IMR-90 (cell line): ENCODE measurements around the gene TTC28. TPM values are rescaled to one million over a fixed set of nuclear protein-coding genes. Genes with fewer than 3 reads are reported as not detected.

ENCODE experiments used
- ATAC-seq: fragments of 200-7000 bp; cut with Tn5 transposase; 2 replicates; pipeline ENCODE4 v1.9.1; 2020; ENCODE audit warnings: low read depth, mild to moderate bottlenecking, moderate library complexity
- BruUV-seq: library from RNA; stranded (reverse); fragments of 400-500 nt; replicated peaks from 2 replicates; lab custom pipeline; 2021; lab: Mats Ljungman, UMichigan
- CTCF ChIA-PET: fragments of 300-600 bp; formaldehyde crosslinking; extraction: SDS; loops from one replicate; lab custom pipeline; 2021; ENCODE audit warnings: antibody characterized with exemption; lab: Yijun Ruan, JAX
- POLR2A ChIA-PET: fragments of 300-600 bp; sonication (Branson Sonifier 250); formaldehyde crosslinking; loops from one replicate; lab custom pipeline; 2022; ENCODE audit warnings: antibody characterized with exemption; ENCODE audit not compliant: unreplicated experiment; lab: Charles Lee
- DNase-seq: peaks from one replicate; pipeline ENCODE4 v3.0.0; 2013
- H2AFZ ChIP-seq: replicated peaks from 2 replicates; pipeline ENCODE3; 2013; ENCODE audit warnings: low read length, mild to moderate bottlenecking; ENCODE audit not compliant: poor library complexity
- H2AK5ac ChIP-seq: 2 replicates; pipeline ENCODE4 v1.6.1; 2013; ENCODE audit warnings: low read depth, low read length, inconsistent platforms
- H2AK9ac ChIP-seq: replicated peaks from 2 replicates; pipeline ENCODE3; 2013; ENCODE audit warnings: mild to moderate bottlenecking, low read depth, low read length, moderate library complexity; ENCODE audit not compliant: poor library complexity
- H2BK120ac ChIP-seq: 2 replicates; pipeline ENCODE4 v1.6.1; 2013; ENCODE audit warnings: low read depth, low read length, inconsistent platforms
- H2BK15ac ChIP-seq: 3 replicates; pipeline ENCODE4 v1.6.1; 2013; ENCODE audit warnings: low read depth, low read length, inconsistent platforms
- H2BK20ac ChIP-seq: 2 replicates; pipeline ENCODE4 v1.6.1; 2013; ENCODE audit warnings: low read depth, mild to moderate bottlenecking, inconsistent platforms, low read length, moderate library complexity
- H2BK5ac ChIP-seq: 2 replicates; pipeline ENCODE4 v1.6.1; 2013; ENCODE audit warnings: mild to moderate bottlenecking, low read depth, low read length, inconsistent platforms; ENCODE audit not compliant: poor library complexity, severe bottlenecking
- H3K14ac ChIP-seq: replicated peaks from 2 replicates; pipeline ENCODE4 v1.6.1; 2013; ENCODE audit warnings: low read depth, low read length, inconsistent platforms
- H3K18ac ChIP-seq: 2 replicates; pipeline ENCODE4 v1.6.1; 2013; ENCODE audit warnings: low read depth, low read length, control low read depth
- H3K23ac ChIP-seq: 2 replicates; pipeline ENCODE4 v1.6.1; 2013; ENCODE audit warnings: low read depth, low read length, inconsistent platforms
- H3K27ac ChIP-seq: 2 replicates; pipeline ENCODE4 v1.5.1; 2013; ENCODE audit warnings: mild to moderate bottlenecking, control low read depth, low read length; ENCODE audit not compliant: insufficient read depth
- H3K27me3 ChIP-seq: 2 replicates; pipeline ENCODE4 v1.6.1; 2013; ENCODE audit warnings: low read length; ENCODE audit not compliant: control insufficient read depth, insufficient read depth
- H3K36me3 ChIP-seq: 2 replicates; pipeline ENCODE4 v1.6.1; 2013; ENCODE audit warnings: low read length, mixed read lengths; ENCODE audit not compliant: control insufficient read depth, insufficient read depth
- H3K4ac ChIP-seq: 2 replicates; pipeline ENCODE4 v1.6.1; 2013; ENCODE audit warnings: low read depth, low read length, inconsistent platforms
- H3K4me1 ChIP-seq: 2 replicates; pipeline ENCODE4 v1.6.1; 2013; ENCODE audit warnings: low read length, mixed read lengths; ENCODE audit not compliant: control insufficient read depth, insufficient read depth
- H3K4me2 ChIP-seq: 2 replicates; pipeline ENCODE4 v1.6.1; 2013; ENCODE audit warnings: low read depth, mild to moderate bottlenecking, control low read depth, low read length, moderate library complexity
- H3K4me3 ChIP-seq: 2 replicates; pipeline ENCODE4 v1.5.1; 2013; ENCODE audit warnings: low read depth, mild to moderate bottlenecking, control low read depth, low read length, moderate library complexity; ENCODE audit not compliant: insufficient read depth
- H3K56ac ChIP-seq: 2 replicates; pipeline ENCODE4 v1.6.1; 2013; ENCODE audit warnings: low read length, inconsistent platforms; ENCODE audit not compliant: insufficient read depth; ENCODE audit errors: extremely low read depth
- H3K79me1 ChIP-seq, 2 experiments: 2 replicates each; pipeline ENCODE4 v1.6.1; 2013; ENCODE audit warnings: low read length in 2 of 2, inconsistent platforms in 1 of 2, low read depth in 1 of 2
- H3K9ac ChIP-seq: 2 replicates; pipeline ENCODE4 v1.6.1; 2013; ENCODE audit warnings: low read depth, low read length, control low read depth
- H3K9me1 ChIP-seq: 2 replicates; pipeline ENCODE4 v1.6.1; 2013; ENCODE audit warnings: low read length, inconsistent platforms; ENCODE audit not compliant: insufficient read depth
- H3K9me3 ChIP-seq: 2 replicates; pipeline ENCODE4 v1.6.1; 2013; ENCODE audit warnings: low read length; ENCODE audit not compliant: control insufficient read depth, insufficient read depth
- H4K20me1 ChIP-seq: 2 replicates; pipeline ENCODE4 v1.6.1; 2013; ENCODE audit warnings: low read length, inconsistent platforms; ENCODE audit not compliant: insufficient read depth
- H4K5ac ChIP-seq: 2 replicates; pipeline ENCODE4 v1.6.1; 2013; ENCODE audit warnings: mild to moderate bottlenecking, low read depth, low read length, control low read depth
- H4K8ac ChIP-seq, 2 experiments: 2 replicates each; pipeline ENCODE4 v1.6.1; 2013; ENCODE audit warnings: low read depth in 2 of 2, low read length in 2 of 2, control low read depth in 1 of 2, inconsistent platforms in 1 of 2
- H4K91ac ChIP-seq: 2 replicates; pipeline ENCODE4 v1.6.1; 2013; ENCODE audit warnings: low read depth, low read length, inconsistent platforms; ENCODE audit not compliant: insufficient read depth
- BHLHE40 ChIP-seq: fragments of 150-350 bp; IDR thresholded peaks from 2 replicates; pipeline ENCODE4 v1.6.1; 2016; ENCODE audit warnings: mild to moderate bottlenecking, low read depth, low read length
- ELK1 ChIP-seq: fragments of 150-350 bp; IDR thresholded peaks from 2 replicates; pipeline ENCODE4 v1.6.1; 2016; ENCODE audit warnings: low read depth, mild to moderate bottlenecking, low read length, moderate library complexity, borderline replicate concordance
- MAFK ChIP-seq: IDR thresholded peaks from 2 replicates; pipeline ENCODE4 v1.6.1; 2012; ENCODE audit warnings: low read depth, low read length, improper control_type of control experiment
- MAZ ChIP-seq: IDR thresholded peaks from 2 replicates; pipeline ENCODE4 v1.6.1; 2012; ENCODE audit warnings: low read depth, mild to moderate bottlenecking, low read length, improper control_type of control experiment, moderate library complexity, borderline replicate concordance
- NFE2L2 ChIP-seq: fragments of 150-350 bp; IDR thresholded peaks from 2 replicates; pipeline ENCODE4 v1.6.1; 2016; ENCODE audit warnings: low read depth, mild to moderate bottlenecking, low read length
- RFX5 ChIP-seq: IDR thresholded peaks from 2 replicates; pipeline ENCODE4 v1.8.0; 2012; ENCODE audit warnings: low read depth, mild to moderate bottlenecking, low read length, moderate library complexity
- SMC3 ChIP-seq: fragments of 150-350 bp; IDR thresholded peaks from 2 replicates; pipeline ENCODE4 v1.6.1; 2016; ENCODE audit warnings: low read depth, mild to moderate bottlenecking, antibody characterized with exemption, low read length, moderate library complexity
- WGBS, 2 experiments: methylation state at CpG; one replicate each; pipeline versions ENCODE4 v1.1.5 to v1.1.7; 2013; ENCODE audit warnings: missing lambda C conversion rate in 2 of 2; ENCODE audit not compliant: insufficient read length in 1 of 2; ENCODE audit errors: extremely low coverage in 2 of 2; 5-methylcytosine and 5-hydroxymethylcytosine counted together
- dilution Hi-C: fragments of 300-500 bp; cut with HindIII; formaldehyde crosslinking; loops from one replicate; pipeline ENCODE4 v1.14.3; 2018; ENCODE audit warnings: low sequenced_read_pairs; ENCODE audit not compliant: unreplicated experiment
- in situ Hi-C: fragments of 300-500 bp; cut with MboI; formaldehyde crosslinking; loops from 3 replicates; pipeline ENCODE4 v1.14.3; 2019; ENCODE audit warnings: low sequenced_read_pairs, inconsistent platforms, mixed read lengths
- intact Hi-C: fragments of 100-400 bp; cut with micrococcal nuclease; formaldehyde crosslinking; loops from 2 replicates; pipeline ENCODE4 v1.10.0; 2022
- polyA plus RNA-seq, 3 experiments: library from polyadenylated mRNA; depleted of rRNA; stranded (reverse); fragments of >200 nt; gene quantifications; 2 replicates each; pipeline ENCODE4 v1.2.3, GENCODE V29; 2012; ENCODE audit warnings: low replicate concordance in 1 of 3
- total RNA-seq: library from RNA; depleted of rRNA; stranded (reverse); fragments of >200 nt; gene quantifications from 2 replicates; pipeline ENCODE4 v1.2.3, GENCODE V29; 2012
- TF ChIP-seq, protein P1 (sequence below): conservative IDR thresholded peaks from 2 replicates; pipeline ENCODE4 v1.5.1; 2012; ENCODE audit warnings: mild to moderate bottlenecking, low read depth, low read length, improper control_type of control experiment
- TF ChIP-seq, protein P2 (sequence below): fragments of 150-350 bp; IDR thresholded peaks from 2 replicates; pipeline ENCODE4 v1.6.1; 2017; ENCODE audit warnings: mild to moderate bottlenecking, antibody characterized with exemption, low read length, low read depth

The TTC28 gene
- total and polyA plus RNA-seq, 2 of the 4 experiments (the other 2 are of a cell fraction), result 5.6 to 13.3 TPM

DNA sequence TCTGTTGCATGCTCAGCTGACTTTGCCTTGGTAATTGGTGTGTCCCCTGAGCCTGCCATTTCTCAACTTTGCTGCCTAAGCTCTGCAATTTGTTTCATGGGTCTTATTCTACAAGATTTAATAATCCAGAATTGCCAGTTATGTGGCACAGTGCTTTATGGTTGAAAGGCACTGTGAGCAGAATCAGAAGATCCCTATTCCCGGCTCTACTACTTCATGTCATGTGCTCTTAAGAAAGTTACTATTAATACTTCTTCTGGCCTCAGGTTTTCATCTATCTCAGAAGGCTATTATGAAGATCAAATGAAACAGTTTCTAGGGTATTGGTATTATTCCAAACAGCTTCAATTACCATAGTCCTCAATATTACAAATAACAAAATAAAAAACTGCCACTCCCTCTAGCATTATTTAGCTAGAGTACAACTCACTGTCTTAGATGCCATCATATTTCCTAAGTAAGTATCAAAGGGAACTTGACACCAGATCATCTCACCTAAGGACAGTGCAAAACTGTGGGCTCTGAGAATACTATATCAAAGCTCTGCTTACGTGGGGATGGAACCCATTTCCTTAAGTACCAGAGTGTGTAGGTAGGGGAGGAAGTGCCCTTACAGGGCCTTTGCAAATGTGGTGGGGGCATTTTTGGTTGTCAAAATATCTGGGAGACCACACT, 560.5 kb downstream of the TTC28 start:
- H3K4me1 ChIP-seq, result peaks cover 17% of the 10 kb centered on the region
- dilution Hi-C loops, result no loop called here
- no peak overlapping the region for H2BK5ac ChIP-seq
- no peak overlapping the region for H3K27ac ChIP-seq
- TF ChIP-seq, protein P1, sequence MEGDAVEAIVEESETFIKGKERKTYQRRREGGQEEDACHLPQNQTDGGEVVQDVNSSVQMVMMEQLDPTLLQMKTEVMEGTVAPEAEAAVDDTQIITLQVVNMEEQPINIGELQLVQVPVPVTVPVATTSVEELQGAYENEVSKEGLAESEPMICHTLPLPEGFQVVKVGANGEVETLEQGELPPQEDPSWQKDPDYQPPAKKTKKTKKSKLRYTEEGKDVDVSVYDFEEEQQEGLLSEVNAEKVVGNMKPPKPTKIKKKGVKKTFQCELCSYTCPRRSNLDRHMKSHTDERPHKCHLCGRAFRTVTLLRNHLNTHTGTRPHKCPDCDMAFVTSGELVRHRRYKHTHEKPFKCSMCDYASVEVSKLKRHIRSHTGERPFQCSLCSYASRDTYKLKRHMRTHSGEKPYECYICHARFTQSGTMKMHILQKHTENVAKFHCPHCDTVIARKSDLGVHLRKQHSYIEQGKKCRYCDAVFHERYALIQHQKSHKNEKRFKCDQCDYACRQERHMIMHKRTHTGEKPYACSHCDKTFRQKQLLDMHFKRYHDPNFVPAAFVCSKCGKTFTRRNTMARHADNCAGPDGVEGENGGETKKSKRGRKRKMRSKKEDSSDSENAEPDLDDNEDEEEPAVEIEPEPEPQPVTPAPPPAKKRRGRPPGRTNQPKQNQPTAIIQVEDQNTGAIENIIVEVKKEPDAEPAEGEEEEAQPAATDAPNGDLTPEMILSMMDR, result no peak
- TF ChIP-seq SMC3 (no peak), BHLHE40 (no peak), MAFK (no peak), NFE2L2 (no peak), ELK1 (no peak), MAZ (no peak), RFX5 (no peak)
- TF ChIP-seq, protein P2, sequence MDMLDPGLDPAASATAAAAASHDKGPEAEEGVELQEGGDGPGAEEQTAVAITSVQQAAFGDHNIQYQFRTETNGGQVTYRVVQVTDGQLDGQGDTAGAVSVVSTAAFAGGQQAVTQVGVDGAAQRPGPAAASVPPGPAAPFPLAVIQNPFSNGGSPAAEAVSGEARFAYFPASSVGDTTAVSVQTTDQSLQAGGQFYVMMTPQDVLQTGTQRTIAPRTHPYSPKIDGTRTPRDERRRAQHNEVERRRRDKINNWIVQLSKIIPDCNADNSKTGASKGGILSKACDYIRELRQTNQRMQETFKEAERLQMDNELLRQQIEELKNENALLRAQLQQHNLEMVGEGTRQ, result no peak
- H3K9me3 ChIP-seq, result no peaks in the 10 kb centered on the region
- POLR2A ChIA-PET, result no interaction called here
- no peak overlapping the region for H2AK5ac ChIP-seq
- no peak overlapping the region for H3K18ac ChIP-seq
- H3K56ac ChIP-seq, result no peak overlapping the region
- no CpG with 5 or more reads among the region's 2 CpGs for WGBS, 2 experiments
- CTCF ChIA-PET, result interaction anchor here (0.6 kb wide), 1 partner anchor 308 kb away, joined by 3 read pairs; no protein-coding TSS in a partner anchor
- no peak overlapping the region for H2AFZ ChIP-seq
- 0 out of 2 replicates have a peak, but pooled peaks cover 3% of the 10 kb centered on the region for H4K20me1 ChIP-seq
- intact Hi-C loops, result loop anchor here (10.0 kb wide), 1 partner anchor 476 kb away; no protein-coding TSS in a partner anchor
- H3K36me3 ChIP-seq, result no peaks in the 10 kb centered on the region
- no peak overlapping the region for H2BK15ac ChIP-seq
- ATAC-seq (no peak), DNase-seq (no peak)
- no TSS peak for BruUV-seq
- H2BK120ac ChIP-seq, result no peak overlapping the region
- in situ Hi-C loops, result no loop called here
- no peak overlapping the region for H2AK9ac ChIP-seq
- no peak overlapping the region for H4K91ac ChIP-seq
- no peak overlapping the region for H4K8ac ChIP-seq
- H3K23ac ChIP-seq, result no peak overlapping the region
- no peak overlapping the region for H4K5ac ChIP-seq
- no peak overlapping the region for H3K4ac ChIP-seq
- H3K4me3 ChIP-seq, result no peak overlapping the region
- H3K9ac ChIP-seq, result no peak overlapping the region
- H3K14ac ChIP-seq, result no peak overlapping the region
- no peaks in the 10 kb centered on the region for H3K27me3 ChIP-seq
- H2BK20ac ChIP-seq, result no peak overlapping the region
- H3K9me1 ChIP-seq, result peaks cover 12% of the 10 kb centered on the region
- H3K79me1 ChIP-seq, result no peaks in the 10 kb centered on the region; a peak in 3 of 4 replicates
- H3K4me2 ChIP-seq, result no peak overlapping the region
